GM21367 (cell line): ENCODE data around the gene BPIFB3.

Source experiments
- ATAC-seq: cut with Tn5 transposase; IDR thresholded peaks from one replicate; pipeline ENCODE4 v1.9.1; 2021; ENCODE audit not compliant: unreplicated experiment

BPIFB3 gene

DNA sequence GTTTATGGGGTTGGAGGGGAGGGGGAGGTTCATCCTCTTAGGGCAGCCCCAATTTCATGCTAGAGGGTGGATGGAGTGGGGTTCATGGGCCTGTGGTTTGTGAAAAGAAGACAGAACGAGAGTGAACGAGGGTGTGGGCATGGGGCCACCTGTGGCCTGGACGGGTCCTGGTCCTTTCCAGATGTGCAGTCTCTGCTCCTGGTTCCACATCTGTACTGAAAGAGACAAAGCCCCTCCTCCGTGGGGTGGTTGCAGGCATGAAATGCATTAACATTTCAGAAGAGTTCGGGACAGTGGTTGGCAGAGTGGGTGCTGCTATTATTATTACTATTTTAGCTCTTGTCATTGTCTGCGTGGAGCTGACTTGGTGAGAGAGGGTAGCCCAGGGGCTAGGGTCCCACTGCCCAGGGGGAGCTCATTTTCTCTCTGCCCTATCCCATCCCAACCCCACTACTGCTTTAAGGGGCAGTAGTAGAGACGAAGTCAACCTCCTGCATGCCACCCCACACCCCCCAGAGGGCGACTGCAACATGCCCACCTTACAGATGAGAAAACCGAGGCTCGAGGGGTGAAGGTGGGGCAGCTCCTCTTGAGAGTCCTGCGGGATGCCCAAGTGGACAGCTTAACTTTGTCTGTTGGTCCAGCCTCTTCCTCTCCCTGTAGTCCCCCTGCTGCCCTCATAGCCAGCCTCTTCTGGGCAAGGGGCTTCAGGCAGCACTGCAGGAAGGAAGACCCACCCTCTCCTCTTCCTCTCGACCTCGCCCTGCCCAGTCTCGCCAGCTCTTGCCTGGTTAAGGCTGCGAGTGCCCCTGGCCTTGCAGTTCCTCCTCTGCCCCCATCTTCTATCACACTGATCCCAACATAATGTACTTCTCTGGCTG is 37.8 kb upstream of the BPIFB3 start:
- no peak for ATAC-seq

DNA sequence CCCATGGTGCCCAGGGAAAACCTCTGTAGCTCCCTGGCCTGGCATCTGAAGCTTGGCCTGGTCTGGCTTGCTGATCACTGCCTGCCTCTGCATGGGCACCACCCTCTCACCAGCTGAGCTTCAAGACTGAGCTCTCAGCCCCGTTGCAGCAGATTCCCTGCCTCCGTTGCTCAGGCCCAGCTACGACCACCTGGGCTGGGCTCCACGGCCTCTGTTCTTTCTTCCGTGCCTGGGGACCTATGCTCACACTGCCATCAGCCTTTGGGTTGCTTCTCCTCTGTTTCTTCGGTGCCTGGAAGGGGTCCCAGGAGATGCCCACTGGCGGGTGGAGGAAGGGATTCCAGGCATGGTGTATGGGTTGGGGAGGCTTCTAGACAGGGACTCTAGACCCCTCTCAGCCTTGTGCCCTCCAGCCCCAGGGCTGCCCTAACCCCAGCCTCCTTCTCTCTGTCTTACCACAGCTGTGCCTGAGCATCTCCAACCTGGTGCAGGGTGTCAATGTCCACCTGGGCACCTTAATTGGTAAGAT is 37.1 kb upstream of the BPIFB3 start:
- no peak for ATAC-seq

DNA sequence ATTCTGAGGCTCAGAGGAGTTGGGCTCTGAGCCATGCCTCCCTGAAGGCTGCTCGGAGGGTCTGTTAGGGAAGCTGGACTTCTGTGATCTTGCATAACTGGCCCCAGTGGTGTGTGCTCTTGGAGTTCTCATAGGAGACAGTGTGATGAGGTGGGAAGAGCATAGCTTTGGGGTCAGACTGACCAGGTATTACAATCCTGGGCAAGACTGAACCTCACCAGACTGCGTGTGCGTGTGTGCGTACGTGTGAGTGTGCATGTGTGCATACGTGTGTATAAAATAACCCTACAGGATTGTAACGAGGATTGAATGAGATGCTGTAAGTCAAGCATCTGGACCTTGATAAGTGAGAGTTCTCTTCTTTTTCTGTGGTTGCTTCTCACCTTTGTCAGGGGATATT is 36.2 kb upstream of the BPIFB3 start:
- ATAC-seq = no peak

DNA sequence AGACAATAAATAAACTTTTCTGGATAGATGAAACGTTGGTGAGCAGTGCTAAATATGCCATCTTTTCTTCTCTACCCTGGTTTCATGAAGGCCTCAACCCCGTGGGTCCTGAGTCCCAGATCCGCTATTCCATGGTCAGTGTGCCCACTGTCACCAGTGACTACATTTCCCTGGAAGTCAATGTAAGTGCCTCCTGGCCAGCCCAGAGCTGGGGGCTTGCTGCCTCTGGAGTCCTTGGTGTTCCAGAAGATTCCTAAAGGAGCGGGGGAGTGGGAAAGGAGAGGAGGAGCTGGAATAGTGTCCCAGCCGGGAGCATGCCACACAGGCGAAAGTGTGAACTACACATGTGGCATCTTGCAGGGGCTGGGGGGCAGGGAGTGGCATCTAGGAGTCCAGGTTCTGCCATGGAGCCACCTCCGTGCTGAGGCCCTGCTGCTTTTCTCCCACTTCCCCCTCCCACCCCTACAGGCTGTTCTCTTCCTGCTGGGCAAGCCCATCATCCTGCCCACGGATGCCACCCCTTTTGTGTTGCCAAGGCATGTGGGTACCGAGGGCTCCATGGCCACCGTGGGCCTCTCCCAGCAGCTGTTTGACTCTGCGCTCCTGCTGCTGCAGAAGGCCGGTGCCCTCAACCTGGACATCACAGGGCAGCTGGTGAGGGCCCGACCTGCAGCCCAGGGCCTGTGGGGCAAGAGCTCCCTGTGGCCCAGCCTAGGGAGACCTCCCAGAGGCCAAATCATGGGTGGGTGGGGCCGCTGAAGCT is 35.4 kb upstream of the BPIFB3 start:
- ATAC-seq = no peak

DNA sequence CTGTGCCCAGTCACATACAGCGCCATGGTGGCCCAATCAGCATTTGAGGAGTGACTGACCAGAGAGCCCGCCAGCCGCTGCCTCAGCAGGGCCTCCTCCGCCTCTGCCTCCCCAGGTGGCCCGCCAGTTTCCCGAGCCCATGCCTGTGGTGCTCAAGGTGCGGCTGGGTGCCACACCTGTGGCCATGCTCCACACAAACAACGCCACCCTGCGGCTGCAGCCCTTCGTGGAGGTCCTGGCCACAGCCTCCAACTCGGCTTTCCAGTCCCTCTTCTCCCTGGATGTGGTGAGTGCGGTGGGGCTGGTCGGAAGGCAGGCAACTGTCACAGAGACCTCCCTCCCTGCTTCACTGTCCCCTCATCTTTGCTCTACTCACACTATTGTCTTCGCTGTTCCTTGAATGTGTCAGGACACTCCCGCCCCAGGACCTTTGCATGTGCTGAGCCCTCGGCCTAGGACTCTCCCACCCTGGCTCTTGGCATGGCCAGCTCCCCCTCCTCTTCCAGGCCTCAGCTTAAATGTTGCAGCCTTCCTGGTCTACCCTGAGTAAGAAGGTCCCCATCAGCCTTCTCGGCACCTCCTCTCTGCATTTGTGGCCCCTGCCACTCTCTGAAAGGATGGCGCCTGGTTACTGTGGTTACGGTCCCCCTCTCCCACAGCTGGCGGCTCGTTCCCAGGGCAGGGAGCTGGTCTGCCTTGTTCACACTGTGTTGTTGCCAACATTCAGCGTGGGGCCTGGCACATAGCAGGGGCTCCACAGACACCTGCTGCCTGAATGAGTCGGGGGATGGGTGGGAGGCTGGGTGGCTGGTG is 34.0 kb upstream of the BPIFB3 start:
- ATAC-seq = no peak

DNA sequence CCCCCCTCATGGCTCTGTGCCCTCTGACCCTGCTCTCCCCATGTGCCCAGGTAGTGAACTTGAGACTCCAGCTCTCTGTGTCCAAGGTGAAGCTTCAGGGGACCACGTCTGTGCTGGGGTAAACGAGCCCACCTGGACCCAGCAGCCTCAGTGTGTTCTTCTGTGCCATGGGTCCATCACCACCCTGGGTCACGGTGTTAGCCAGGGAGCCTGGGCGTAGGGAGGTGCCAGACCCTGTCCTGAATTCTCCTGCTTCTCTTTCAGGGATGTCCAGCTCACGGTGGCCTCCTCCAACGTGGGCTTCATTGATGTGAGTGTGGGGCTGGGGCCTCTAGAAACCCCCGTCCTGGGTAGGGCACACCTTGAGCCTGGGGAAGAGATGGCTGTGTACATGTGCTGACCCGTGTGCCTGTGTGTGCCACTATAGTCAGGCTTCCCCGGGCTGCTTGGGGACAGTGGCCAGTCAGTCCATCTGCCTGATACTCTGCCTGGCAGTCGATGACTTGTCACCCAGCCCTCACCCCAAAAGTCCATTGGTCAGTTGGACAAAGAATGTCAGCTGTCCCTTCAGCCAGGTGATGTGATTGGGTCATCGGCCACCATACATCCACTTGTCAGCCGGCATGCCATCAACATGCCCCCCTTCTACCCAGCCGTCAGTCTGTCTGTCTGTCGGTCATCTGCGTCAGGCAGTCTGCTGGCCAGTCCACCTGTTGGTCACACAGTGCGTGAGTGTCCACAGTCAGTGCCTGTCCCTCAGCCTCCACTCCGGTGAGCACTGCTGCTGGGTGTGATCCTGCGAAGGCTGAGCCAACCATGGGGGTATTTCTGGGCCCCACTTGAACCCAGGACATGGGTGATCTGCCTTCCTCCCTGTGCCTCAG is 33.2 kb upstream of the BPIFB3 start:
- no peak for ATAC-seq

DNA sequence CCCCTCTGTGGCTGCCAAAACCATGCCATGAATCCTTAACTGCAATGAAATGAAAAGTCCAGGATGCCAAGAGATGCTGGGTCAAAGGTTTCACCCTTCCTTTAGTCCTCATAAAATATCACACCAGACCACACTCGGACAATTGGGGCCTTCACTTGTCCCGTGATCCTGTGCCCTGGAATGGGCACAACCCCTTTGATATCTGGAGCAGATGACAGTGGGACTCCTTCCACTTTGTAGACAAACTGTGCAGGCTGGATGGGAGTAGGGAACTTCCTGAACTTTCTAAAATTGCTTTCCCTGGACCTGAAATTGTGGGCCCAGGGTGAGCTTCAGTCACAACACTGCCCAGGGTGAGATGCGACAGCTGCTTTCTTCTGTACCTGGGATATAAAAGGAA is 31.8 kb upstream of the BPIFB3 start:
- ATAC-seq = no peak

- ATAC-seq = no peak
Observed at GRCh38 chr20:33022289-33022688, 31.4 kb upstream of the BPIFB3 start.

GRCh38 chr20:33022694-33023438 is 30.8 kb upstream of the BPIFB3 start:
- ATAC-seq = no peak

- no peak for ATAC-seq
Observed at GRCh38 chr20:33023439-33024242, 30.1 kb upstream of the BPIFB3 start.

GRCh38 chr20:33024243-33024560 is 29.5 kb upstream of the BPIFB3 start:
- ATAC-seq = no peak

GRCh38 chr20:33024609-33025317 is 28.9 kb upstream of the BPIFB3 start:
- ATAC-seq = no peak

DNA sequence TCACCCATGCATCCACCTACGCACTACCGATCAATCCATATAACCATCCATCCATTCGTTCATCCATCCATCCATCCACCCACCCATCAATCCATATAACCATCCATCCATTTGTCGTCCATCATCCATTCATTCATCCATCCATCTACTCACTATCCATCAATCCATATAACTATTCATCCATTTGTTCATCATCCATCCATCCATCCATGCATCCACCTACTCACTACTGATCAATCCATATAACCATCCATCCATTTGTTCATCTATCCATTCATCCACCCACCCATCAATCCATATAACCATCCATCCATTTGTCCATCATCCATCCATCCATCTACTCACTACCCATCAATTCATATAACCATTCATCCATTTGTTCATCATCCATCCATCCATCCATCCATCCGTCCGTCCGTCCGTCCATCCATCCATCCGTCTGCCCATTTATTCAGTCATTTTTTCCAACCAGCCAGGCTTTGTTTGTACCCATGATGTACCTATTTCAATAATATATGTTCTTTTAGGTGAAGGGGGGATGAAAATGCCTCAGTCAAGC is 28.3 kb upstream of the BPIFB3 start:
- ATAC-seq = no peak

DNA sequence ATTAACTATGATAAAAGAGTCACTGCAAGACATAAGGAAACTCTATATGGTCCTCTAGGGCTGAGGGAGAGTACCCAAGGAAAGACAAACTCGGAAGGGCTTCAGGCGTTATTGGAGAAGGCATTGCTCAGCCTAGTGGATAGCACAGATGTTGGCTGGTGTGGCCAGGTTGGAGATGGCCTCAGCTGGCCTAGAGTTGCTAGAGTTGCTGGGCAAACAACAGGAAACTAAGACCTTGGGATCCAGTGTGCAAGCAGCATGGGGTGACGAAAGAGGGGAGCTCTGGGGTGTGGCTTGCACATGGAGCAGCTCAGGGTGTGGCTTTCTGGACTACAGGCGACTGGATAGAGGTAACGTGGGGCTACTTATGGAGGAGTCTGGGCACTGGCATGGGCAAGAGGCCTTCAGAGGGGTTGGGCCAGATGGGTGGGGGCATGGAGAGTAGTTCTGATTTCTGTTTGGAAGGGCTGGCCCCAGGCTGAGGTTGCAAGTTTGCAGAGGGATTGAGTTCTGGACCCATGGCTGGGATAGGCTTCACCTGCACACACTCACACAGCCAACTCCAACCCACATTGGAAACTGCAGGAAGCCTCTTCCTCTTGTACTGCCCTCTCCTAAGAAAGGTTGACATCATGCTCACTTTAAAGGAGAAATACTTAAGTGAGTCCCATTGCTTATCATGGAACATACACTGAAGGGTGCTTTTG is 27.5 kb upstream of the BPIFB3 start:
- no peak for ATAC-seq

- no peak for ATAC-seq
Observed at GRCh38 chr20:33026779-33027759, 26.6 kb upstream of the BPIFB3 start.
